ENCODE data around the gene IL1RL2. TPM values are rescaled to one million over a fixed set of nuclear protein-coding genes. Genes with fewer than 3 reads are reported as not detected.

IL1RL2 gene
- total RNA-seq, 4 donors from 2014 or later = 0.70 to 1.3 TPM; not detected in 2

DNA sequence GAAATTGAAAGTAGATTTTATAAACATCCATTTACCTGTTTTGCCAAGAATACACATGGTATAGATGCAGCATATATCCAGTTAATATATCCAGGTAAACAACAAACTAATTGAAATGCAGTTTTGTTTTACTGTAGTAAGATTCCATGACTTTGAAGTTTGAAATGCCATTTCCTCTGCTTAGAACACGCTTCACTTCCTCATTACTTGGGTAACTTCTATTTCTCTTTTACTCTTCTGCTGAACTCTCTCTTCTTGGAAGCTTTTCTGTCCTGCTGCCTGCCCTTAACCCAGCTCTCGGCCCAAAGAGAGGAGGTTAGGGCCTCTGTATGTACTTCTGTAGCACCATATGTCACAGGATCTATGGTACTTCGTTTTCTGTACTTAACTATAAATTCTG is 14.1 kb upstream of the IL1RL2 start:
- Histone ChIP-seq H3K4me1 (no peaks in the 10 kb centered on the region), H3K4me3 (no peak overlapping the region), H3K27me3 (no peaks in the 10 kb centered on the region), H3K27ac (no peak overlapping the region), H3K36me3 (no peaks in the 10 kb centered on the region), H3K9me3 (no peaks in the 10 kb centered on the region)
- no peak for TF ChIP-seq POLR2A (IDR thresholded peaks at IDR 0.05)
- TF ChIP-seq, protein P1, sequence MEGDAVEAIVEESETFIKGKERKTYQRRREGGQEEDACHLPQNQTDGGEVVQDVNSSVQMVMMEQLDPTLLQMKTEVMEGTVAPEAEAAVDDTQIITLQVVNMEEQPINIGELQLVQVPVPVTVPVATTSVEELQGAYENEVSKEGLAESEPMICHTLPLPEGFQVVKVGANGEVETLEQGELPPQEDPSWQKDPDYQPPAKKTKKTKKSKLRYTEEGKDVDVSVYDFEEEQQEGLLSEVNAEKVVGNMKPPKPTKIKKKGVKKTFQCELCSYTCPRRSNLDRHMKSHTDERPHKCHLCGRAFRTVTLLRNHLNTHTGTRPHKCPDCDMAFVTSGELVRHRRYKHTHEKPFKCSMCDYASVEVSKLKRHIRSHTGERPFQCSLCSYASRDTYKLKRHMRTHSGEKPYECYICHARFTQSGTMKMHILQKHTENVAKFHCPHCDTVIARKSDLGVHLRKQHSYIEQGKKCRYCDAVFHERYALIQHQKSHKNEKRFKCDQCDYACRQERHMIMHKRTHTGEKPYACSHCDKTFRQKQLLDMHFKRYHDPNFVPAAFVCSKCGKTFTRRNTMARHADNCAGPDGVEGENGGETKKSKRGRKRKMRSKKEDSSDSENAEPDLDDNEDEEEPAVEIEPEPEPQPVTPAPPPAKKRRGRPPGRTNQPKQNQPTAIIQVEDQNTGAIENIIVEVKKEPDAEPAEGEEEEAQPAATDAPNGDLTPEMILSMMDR (IDR thresholded peaks at IDR 0.05) = no peak
- intact Hi-C loops (cut with DNase I; ENCODE audit: low total_unique reads) = no loop called here
- no peak for DNase-seq

DNA sequence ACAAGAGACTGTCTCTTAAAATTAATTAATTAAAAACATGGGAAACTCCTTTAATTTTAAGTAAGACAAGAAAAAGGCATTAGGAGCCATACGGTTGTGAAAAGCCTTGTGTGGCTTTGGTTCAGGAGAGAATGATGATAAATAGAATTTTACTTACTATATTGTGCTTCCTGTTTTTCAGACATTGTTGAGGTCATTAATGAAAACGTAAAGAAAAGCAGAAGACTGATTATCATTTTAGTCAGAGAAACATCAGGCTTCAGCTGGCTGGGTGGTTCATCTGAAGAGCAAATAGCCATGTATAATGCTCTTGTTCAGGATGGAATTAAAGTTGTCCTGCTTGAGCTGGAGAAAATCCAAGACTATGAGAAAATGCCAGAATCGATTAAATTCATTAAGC is 10.7 kb upstream of the IL1RL2 start:
- H3K4me1 ChIP-seq = no peaks in the 10 kb centered on the region
- no peaks in the 10 kb centered on the region for H3K36me3 ChIP-seq
- intact Hi-C loops (cut with DNase I; ENCODE audit: low total_unique reads) = no loop called here
- no peaks in the 10 kb centered on the region for H3K9me3 ChIP-seq
- TF ChIP-seq, protein P1 (IDR thresholded peaks at IDR 0.05) = no peak
- no peak for TF ChIP-seq POLR2A (IDR thresholded peaks at IDR 0.05)
- H3K4me3 ChIP-seq = no peak overlapping the region
- DNase-seq = no peak
- H3K27me3 ChIP-seq = no peaks in the 10 kb centered on the region
- H3K27ac ChIP-seq = no peak overlapping the region

DNA sequence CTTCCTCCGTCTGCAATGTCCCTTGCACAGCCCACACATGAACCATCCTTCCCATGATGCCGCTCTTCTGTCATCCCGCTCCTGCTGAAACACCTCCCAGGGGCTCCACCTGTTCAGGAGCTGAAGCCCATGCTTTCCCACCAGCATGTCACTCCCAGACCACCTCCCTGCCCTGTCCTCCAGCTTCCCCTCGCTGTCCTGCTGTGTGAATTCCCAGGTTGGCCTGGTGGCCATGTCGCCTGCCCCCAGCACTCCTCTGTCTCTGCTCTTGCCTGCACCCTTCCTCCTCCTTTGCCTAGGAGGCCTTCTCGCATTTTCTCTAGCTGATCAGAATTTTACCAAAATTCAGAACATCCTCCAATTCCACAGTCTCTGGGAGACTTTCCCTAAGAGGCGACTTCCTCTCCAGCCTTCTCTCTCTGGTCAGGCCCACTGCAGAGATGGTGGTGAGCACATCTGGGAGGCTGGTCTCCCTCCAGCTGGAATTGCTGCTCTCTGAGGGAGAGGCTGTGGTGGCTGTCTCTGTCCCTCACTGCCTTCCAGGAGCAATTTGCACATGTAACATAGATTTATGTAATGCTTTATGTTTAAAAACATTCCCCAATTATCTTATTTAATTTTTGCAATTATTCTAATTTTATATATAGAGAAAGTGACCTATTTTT is 8.9 kb upstream of the IL1RL2 start:
- Histone ChIP-seq H3K9me3 (no peaks in the 10 kb centered on the region), H3K36me3 (no peaks in the 10 kb centered on the region), H3K4me3 (no peak overlapping the region), H3K4me1 (no peaks in the 10 kb centered on the region), H3K27me3 (no peaks in the 10 kb centered on the region), H3K27ac (no peak overlapping the region)
- TF ChIP-seq, protein P1 (IDR thresholded peaks at IDR 0.05) = no peak
- no peak for TF ChIP-seq POLR2A (IDR thresholded peaks at IDR 0.05)
- intact Hi-C loops (cut with DNase I; ENCODE audit: low total_unique reads) = no loop called here
- no peak for DNase-seq

DNA sequence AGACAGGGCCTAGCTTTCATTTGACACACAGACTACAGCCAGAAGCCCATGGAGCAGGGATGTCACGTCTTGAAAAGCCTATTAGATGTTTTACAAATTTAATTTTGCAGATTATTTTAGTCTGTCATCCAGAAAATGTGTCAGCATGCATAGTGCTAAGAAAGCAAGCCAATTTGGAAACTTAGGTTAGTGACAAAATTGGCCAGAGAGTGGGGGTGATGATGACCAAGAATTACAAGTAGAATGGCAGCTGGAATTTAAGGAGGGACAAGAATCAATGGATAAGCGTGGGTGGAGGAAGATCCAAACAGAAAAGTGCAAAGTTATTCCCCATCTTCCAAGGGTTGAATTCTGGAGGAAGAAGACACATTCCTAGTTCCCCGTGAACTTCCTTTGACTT is 7.8 kb upstream of the IL1RL2 start:
- H3K4me1 ChIP-seq = no peaks in the 10 kb centered on the region
- H3K27me3 ChIP-seq = no peaks in the 10 kb centered on the region
- H3K36me3 ChIP-seq = no peaks in the 10 kb centered on the region
- DNase-seq = no peak
- no peak overlapping the region for H3K4me3 ChIP-seq
- no peak overlapping the region for H3K27ac ChIP-seq
- H3K9me3 ChIP-seq = no peaks in the 10 kb centered on the region
- intact Hi-C loops (cut with DNase I; ENCODE audit: low total_unique reads) = no loop called here
- TF ChIP-seq POLR2A (IDR thresholded peaks at IDR 0.05) = no peak
- TF ChIP-seq, protein P1 (IDR thresholded peaks at IDR 0.05) = no peak

DNA sequence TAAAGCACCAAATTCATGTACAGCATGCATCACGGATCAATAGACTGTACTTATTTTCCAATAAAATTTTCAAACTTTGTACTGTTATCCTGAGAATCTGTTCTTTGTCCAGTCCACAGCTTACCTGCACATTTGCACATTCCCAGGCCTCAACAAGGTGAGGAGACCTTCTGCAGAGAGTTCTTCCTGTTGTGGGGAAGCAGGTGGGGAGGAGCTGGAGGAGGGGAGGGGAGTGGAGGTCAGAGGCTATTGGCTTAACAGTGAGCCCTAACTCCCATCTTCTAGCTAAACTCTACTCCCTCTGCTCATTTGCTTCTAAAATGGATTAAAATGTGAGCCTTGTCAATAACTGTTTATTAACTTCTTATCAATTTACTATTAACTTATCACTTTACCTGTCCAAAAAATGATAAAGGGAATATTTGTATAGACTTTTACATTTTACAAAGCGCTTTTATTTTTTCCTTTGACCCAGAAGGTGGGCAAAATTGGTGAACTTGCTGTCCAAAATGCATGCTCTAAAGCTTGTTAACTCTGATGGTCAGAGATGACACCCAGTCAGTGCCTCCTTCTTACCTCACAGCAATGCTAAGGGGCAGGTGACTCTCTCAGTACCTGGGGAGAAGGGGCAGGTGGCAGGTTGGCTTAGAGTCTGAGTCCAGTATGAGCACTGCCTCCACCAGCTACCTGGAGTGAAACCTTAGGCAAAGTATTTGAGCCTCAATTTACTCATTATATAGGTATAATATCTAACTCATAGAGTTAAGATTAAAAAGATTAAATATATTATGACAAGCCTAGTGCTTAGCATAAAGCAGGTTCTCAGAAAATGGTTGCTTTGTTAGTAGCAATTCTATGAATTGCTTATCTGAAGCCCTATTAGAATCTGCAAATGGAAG is 6.8 kb upstream of the IL1RL2 start:
- intact Hi-C loops (cut with DNase I; ENCODE audit: low total_unique reads) = no loop called here
- no peak for TF ChIP-seq POLR2A (IDR thresholded peaks at IDR 0.05)
- TF ChIP-seq, protein P1 (IDR thresholded peaks at IDR 0.05) = no peak
- Histone ChIP-seq H3K4me1 (no peaks in the 10 kb centered on the region), H3K27me3 (no peaks in the 10 kb centered on the region), H3K4me3 (no peak overlapping the region), H3K27ac (no peak overlapping the region), H3K36me3 (no peaks in the 10 kb centered on the region), H3K9me3 (no peaks in the 10 kb centered on the region)
- DNase-seq = no peak
